ENCODE results near the gene POLR3C. TPM values are rescaled to one million over a fixed set of nuclear protein-coding genes. Genes with fewer than 3 reads are reported as not detected.

POLR3C gene
- total and polyA plus RNA-seq, 2 experiments from 2014 or later = 15.1 to 23.9 TPM

DNA sequence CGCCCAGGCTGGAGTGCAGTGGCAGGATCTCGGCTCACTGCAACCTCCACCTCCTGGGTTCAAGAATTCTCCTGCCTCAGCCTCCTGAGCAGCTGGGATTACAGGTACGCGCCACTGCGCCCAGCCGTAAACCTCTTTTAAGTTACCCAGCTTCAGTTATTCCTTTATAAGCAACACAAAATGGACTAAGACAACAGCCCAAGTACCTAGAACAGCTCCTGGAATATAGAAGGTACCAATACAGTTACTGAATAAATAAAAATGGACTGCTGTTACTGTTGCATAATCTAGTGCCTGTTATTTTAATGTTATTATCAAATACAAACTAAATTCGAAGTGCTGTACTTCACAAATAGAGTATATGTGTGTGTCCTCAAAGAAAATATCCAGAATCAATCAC, 17.2 kb upstream of the POLR3C start:
- Mint-ChIP-seq H3K27ac (no peak overlapping the region), H3K9me3 (no peaks in the 10 kb centered on the region), H3K36me3 (ENCODE audit: low read depth) (no peaks in the 10 kb centered on the region; the same call in 2 of the 3 replicates), H3K4me3 (no peak overlapping the region), H3K4me1 (peaks cover 18% of the 10 kb centered on the region), H3K27me3 (ENCODE audit: insufficient read depth, low read depth, poor library complexity) (no peaks in the 10 kb centered on the region)
- no peak overlapping the region for H2AFZ ChIP-seq
- no peak overlapping the region for H3K4me3 ChIP-seq
- H3F3A ChIP-seq (replicated peaks; ENCODE audit: low read depth) = no peaks in the 10 kb centered on the region
- no peak for TF ChIP-seq STAT1 (IDR thresholded peaks at IDR 0.05; ENCODE audit: unreplicated experiment)
- no peak for TF ChIP-seq EZH2phosphoT487 (IDR thresholded peaks at IDR 0.05; ENCODE audit: unreplicated experiment)
- TF ChIP-seq ZNF462 (CRISPR knock-in tag; IDR thresholded peaks at IDR 0.05) = no peak
- no peak for TF ChIP-seq ZNF331 (CRISPR knock-in tag; IDR thresholded peaks at IDR 0.05; ENCODE audit: low read depth)
- TF ChIP-seq, protein P1, sequence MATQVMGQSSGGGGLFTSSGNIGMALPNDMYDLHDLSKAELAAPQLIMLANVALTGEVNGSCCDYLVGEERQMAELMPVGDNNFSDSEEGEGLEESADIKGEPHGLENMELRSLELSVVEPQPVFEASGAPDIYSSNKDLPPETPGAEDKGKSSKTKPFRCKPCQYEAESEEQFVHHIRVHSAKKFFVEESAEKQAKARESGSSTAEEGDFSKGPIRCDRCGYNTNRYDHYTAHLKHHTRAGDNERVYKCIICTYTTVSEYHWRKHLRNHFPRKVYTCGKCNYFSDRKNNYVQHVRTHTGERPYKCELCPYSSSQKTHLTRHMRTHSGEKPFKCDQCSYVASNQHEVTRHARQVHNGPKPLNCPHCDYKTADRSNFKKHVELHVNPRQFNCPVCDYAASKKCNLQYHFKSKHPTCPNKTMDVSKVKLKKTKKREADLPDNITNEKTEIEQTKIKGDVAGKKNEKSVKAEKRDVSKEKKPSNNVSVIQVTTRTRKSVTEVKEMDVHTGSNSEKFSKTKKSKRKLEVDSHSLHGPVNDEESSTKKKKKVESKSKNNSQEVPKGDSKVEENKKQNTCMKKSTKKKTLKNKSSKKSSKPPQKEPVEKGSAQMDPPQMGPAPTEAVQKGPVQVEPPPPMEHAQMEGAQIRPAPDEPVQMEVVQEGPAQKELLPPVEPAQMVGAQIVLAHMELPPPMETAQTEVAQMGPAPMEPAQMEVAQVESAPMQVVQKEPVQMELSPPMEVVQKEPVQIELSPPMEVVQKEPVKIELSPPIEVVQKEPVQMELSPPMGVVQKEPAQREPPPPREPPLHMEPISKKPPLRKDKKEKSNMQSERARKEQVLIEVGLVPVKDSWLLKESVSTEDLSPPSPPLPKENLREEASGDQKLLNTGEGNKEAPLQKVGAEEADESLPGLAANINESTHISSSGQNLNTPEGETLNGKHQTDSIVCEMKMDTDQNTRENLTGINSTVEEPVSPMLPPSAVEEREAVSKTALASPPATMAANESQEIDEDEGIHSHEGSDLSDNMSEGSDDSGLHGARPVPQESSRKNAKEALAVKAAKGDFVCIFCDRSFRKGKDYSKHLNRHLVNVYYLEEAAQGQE (IDR thresholded peaks at IDR 0.05; ENCODE audit: unreplicated experiment) = no peak
- no peak for TF ChIP-seq POLR2AphosphoS5 (IDR thresholded peaks at IDR 0.05; ENCODE audit: low read depth)
- TF ChIP-seq, protein P2, sequence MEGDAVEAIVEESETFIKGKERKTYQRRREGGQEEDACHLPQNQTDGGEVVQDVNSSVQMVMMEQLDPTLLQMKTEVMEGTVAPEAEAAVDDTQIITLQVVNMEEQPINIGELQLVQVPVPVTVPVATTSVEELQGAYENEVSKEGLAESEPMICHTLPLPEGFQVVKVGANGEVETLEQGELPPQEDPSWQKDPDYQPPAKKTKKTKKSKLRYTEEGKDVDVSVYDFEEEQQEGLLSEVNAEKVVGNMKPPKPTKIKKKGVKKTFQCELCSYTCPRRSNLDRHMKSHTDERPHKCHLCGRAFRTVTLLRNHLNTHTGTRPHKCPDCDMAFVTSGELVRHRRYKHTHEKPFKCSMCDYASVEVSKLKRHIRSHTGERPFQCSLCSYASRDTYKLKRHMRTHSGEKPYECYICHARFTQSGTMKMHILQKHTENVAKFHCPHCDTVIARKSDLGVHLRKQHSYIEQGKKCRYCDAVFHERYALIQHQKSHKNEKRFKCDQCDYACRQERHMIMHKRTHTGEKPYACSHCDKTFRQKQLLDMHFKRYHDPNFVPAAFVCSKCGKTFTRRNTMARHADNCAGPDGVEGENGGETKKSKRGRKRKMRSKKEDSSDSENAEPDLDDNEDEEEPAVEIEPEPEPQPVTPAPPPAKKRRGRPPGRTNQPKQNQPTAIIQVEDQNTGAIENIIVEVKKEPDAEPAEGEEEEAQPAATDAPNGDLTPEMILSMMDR (conservative IDR thresholded peaks at IDR 0.05; ENCODE audit: low read depth in 2 of 2) = no peak
- TF ChIP-seq ZNF114 (CRISPR knock-in tag; IDR thresholded peaks at IDR 0.05) = no peak
- TF ChIP-seq EZH2 (IDR thresholded peaks at IDR 0.05; ENCODE audit: low read depth, unreplicated experiment) = no peak
- no peak for TF ChIP-seq CREB1 (CRISPR knock-in tag; IDR thresholded peaks at IDR 0.05; ENCODE audit: low read depth)
- TF ChIP-seq JUNB (IDR thresholded peaks at IDR 0.05; ENCODE audit: unreplicated experiment) = no peak
- 0 out of 2 replicates have a peak, but pooled peaks cover 4% of the 10 kb centered on the region for H4K20me1 ChIP-seq (replicated peaks; ENCODE audit: insufficient read depth)
- H3K27me3 ChIP-seq (ENCODE audit: insufficient read depth) = no peaks in the 10 kb centered on the region
- ATAC-seq (no peak), DNase-seq (ENCODE audit: low spot score) (no peak)
- no peaks in the 10 kb centered on the region for H3K9me2 ChIP-seq (ENCODE audit: insufficient read depth)
- H3K4me2 ChIP-seq = no peak overlapping the region
- H3K4me1 ChIP-seq (ENCODE audit: insufficient read depth) = no peaks in the 10 kb centered on the region
- peaks cover 57% of the 10 kb centered on the region for H3K79me2 ChIP-seq (replicated peaks; ENCODE audit: insufficient read depth)
- H3K36me3 ChIP-seq (ENCODE audit: insufficient read depth) = no peaks in the 10 kb centered on the region
- no peak overlapping the region; the same call in 1 of the 2 replicates for H3K27ac ChIP-seq (ENCODE audit: low read depth)

Data from GM23338 (cell line).